Measurements from ENCODE around the gene ANKRD60.
A peak's percentile ranks its signal among the peaks of the same experiment; 100 is the strongest.

The ANKRD60 gene

DNA sequence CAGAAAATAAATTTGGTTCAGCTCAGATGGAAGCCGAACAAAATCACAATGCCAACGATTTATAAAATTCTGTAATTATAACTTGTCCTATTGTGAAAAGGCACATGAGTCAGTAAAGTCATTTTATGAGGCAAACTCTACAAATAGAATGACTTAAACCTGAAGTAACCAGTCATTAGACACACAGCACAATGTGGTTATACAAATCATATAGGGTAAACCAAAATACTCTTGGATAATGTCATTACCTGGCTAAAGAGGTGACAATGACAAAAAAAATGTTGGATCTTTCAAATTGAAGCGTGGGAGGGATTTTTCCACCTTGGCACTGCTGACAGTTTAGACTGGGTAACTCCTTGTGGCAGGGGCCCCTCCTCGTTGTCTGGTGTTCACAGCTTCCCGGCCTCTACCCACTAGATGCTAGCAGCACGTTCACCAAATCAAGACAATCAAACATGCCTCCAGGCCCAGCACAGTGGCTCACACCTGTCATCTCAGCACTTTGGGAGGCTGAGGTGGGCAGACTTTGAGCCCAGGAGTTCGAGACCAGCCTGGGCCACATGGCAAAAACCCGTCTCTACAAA, 5.0 kb downstream of the ANKRD60 start:
- no peak for DNase-seq (ENCODE audit: low read depth in 2 of 2)

- DNase-seq (ENCODE audit: low read depth in 2 of 2): no peak
Observed at GRCh38 chr20:58222446-58222845, 6.0 kb downstream of the ANKRD60 start.

DNA sequence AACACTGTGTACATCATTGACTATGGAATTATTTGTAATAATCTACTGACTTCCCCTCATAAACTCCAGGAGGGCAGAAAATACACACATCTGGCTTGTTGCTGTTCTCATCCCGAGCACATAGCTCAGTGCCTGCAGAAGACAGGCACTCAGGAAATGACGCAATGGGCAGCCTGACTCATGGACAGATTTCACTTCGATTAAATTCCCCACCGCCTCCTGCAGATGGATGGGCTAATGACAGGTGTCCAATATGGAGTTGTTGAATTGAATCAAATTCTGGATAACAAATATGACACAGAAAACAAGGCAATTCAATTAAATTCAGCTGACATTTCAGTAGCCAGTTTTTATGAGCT, 9.1 kb downstream of the ANKRD60 start:
- no peak for DNase-seq (ENCODE audit: low read depth in 2 of 2)

DNA sequence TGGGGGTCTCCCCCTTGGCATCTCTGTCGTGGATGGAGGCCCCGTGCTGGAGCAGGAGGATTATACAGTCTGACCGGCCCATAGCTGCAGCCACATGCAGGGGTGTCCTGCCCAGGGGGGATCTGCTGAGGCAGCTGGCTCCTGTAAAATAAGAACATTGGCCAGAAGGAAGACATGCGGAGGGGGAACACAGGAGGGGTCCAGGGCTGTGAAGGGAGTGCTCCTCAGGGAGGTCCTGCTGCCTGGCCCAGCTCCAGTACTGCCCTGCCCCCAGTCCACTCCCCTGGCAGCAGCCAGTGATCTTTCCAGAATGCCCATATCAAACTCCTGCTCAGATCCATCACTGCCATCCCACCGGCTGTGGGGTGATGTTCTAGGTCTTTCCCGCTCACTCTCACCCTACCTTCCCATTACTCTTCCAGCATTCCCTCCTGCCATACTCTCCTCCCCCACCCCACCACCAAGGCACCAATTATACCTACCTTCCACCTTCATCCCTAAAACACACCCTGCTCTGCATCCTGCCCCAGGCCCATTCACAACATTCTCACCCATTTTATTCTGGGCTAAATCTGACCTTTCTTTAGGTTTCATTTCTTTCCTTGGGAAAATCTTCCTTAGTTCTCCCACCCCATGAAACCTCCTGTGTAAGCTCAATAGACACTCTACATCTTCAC, 9.7 kb downstream of the ANKRD60 start:
- no peak for DNase-seq (ENCODE audit: low read depth in 2 of 2)

- no peak for DNase-seq (ENCODE audit: low read depth in 2 of 2)
Observed at GRCh38 chr20:58216334-58216733, 12.1 kb downstream of the ANKRD60 start.

- DNase-seq (ENCODE audit: low read depth in 2 of 2): no peak
Observed at GRCh38 chr20:58215116-58215515, 13.3 kb downstream of the ANKRD60 start.

DNA sequence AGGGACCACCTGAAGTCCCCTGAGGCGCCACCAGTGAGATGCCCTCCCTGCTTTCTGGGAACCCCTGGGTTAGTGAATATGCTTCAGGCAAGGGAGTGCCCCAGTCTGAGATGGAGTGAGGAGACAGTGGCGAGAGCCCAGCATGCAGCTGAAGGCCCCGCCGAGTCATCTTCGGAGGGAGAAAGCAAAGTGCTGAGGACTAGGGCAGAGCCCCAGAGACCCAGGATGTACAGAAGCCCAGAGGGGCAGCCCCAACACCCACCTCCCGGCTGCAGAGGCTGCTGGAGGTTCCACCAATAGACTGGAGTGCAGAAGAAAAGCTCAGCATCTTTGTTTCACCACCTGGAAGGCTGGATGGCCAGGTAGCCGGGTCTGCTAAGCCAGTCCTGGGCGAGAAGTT, 14.1 kb downstream of the ANKRD60 start:
- DNase-seq (ENCODE audit: low read depth in 2 of 2): no peak

GRCh38 chr20:58213716-58214115, 14.7 kb downstream of the ANKRD60 start:
- no peak for DNase-seq (ENCODE audit: low read depth in 2 of 2)

DNA sequence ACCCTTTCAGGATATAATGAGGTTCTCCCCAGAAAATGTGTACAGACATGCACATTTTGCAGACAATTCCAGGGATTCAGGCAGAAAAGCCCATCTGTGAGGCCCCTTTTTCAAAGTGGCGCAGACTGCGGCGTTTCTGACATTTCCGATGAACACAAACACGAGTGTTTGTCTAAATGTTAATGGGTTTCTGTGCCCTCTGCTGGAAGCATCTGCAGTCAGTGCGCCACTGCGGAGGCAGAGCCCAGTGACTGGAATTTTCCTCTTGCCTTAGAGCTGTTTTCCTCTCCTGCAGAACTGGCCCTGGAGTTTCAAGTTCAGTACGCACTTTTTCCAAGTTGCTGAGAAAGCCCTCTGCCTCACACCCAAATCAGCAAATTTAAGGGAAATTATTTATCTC, 15.3 kb downstream of the ANKRD60 start:
- DNase-seq (ENCODE audit: low read depth in 2 of 2): no peak

- no peak for DNase-seq (ENCODE audit: low read depth in 2 of 2)
Observed at GRCh38 chr20:58212636-58213035, 15.8 kb downstream of the ANKRD60 start.

- DNase-seq (ENCODE audit: low read depth in 2 of 2): no peak
Observed at GRCh38 chr20:58210398-58210747, 18.1 kb downstream of the ANKRD60 start.

DNA sequence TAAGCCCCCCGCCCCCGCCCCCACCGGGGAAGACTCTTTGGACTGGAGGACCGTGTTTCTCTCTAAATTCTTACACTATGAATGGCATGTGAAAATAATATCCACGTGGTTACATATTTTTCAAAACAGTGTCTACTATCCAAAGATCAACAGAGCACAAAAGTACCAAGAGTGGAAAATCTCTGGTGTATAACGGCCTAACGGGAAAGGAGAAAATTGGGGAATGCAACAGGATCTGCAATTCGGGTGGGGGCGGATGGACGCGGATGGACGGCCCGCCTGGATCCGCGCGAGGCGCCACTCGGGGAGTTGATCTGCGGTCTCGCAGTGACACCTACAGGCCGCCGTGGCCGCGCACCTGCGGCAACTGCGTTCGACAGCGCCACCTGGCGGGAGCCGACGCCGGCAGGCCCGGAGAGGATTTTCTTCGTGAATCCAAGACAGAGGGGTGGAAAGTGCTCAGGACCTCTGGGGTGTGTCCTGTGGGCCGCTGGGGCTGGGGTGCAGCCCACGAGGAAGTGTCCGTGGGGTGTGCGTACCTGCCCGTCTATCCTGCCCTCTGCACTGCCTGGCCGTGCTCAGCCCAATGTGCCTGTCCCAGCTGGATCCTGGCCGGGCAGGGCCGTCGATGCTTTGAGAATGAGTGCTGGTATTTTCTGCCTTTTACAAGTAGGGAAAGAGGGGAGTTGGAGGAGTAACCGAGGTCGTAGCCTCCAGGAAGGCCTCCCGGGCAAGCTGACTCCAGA, 18.6 kb downstream of the ANKRD60 start:
- peak; percentile 85 for DNase-seq (ENCODE audit: low read depth in 2 of 2)

DNA sequence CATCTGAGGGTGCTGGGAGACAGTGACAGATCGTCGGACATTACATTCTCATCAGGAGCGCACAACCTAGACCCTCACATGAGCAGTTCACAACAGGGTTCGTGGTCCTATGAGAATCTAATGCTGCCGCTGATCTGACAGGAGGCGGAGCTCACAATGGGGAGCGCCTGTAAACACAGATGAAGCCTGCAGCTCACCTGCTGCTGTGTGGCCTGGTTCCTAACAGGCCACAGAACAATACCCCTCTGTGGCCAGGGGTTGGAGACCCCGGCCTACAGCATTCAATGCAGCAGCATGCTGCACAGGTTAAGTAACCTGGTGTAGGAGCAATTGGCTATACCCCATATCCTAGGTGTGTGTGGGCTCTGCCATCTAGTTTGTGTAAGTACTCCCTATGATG, 19.5 kb downstream of the ANKRD60 start:
- no peak for DNase-seq (ENCODE audit: low read depth in 2 of 2)

- DNase-seq (ENCODE audit: low read depth in 2 of 2): no peak
Observed at GRCh38 chr20:58205850-58206249, 22.6 kb downstream of the ANKRD60 start.

GRCh38 chr20:58202044-58202443, 26.4 kb downstream of the ANKRD60 start:
- DNase-seq (ENCODE audit: low read depth in 2 of 2): no peak

- DNase-seq (ENCODE audit: low read depth in 2 of 2): no peak
Observed at GRCh38 chr20:58201616-58202015, 26.8 kb downstream of the ANKRD60 start.

- DNase-seq (ENCODE audit: low read depth in 2 of 2): no peak
Observed at GRCh38 chr20:58199469-58199868, 29.0 kb downstream of the ANKRD60 start.

- DNase-seq (ENCODE audit: low read depth in 2 of 2): no peak
Observed at GRCh38 chr20:58198901-58199355, 29.5 kb downstream of the ANKRD60 start.

DNA sequence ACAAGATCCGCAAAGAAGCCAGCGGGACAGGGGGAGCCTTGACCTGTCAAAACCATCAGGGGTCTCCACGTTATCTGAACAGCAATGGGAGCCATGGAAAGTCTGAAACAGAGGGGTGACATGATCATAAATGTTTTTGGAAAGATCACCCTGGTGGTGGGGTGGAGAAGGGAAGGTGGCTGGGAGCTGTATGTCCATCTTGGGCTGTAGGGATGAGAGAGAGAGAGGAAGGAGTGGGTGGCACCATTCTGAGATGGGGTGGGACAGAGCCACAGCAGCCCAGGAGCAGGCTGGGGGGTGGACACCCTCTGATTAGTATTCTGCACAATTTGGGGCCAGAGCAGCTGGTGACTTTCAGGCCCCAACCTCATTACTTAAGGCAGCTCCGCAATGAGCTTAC, 30.1 kb downstream of the ANKRD60 start:
- no peak for DNase-seq (ENCODE audit: low read depth in 2 of 2)

DNA sequence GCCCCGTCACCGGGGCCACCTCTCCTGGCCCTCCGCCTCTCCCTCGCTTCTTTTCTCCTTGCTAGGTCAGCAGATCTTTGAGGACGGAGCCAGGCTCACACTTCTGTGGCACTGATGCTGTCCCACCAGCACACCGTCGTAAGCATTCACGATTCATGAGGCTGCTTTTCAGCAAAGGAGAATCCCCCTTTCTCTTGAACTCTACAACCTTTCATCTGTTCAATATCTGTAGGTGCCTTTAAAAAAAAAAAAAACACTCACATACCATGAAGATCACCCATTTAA, 31.3 kb downstream of the ANKRD60 start:
- no peak for DNase-seq (ENCODE audit: low read depth in 2 of 2)

DNA sequence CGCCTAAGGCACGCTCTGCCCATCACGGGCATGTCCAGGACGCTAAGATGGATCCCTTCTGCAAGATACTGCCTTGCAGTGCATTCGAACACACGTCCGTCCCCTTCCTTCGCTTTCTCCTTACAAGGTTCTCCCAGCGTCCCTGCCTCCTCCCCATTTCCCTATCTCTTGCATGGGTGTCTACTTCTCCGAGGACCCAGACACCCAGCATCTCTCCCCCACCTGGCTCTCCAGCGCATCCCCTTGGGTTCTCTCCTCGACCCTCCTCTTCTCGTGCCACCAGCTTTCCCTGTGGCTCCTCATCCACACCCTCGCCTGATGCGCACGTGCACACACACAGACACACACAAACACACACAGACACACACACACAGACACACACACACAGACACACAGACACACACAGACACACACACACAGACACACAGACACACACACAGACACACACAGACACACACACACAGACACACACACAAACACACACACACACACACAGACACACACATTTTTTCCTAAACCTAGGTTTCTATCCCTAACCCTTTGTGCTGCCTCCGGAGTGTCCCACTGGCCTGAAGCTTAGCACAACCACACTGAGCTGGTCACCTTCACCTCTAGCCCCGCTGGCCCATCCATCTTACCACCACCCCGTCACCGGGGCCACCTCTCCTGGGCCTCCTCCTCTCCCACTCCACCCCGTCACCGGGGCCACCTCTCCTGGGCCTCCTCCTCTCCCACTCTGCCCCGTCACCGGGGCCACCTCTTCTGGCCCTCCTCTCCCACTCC, 31.9 kb downstream of the ANKRD60 start:
- no peak for DNase-seq (ENCODE audit: low read depth in 2 of 2)

DNA sequence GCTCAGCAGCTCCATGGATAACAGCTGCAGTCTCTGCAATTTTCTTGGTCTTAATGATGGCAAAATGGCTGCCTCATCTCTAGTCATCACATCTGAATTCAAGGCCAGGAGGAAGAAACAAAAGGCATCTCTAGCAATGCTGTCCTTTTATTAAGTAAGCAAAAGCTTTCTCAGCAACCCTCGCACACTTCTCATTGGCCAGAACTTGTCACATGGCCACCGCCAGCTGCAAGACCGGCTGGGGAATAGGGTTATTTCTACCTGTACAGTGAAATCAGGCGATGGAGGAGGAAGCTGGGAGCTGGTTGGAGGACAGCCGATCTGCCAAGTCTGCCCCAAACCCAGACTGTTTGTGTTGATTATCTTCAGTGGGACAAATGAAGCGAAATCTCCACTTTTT, 33.4 kb downstream of the ANKRD60 start:
- DNase-seq (ENCODE audit: low read depth in 2 of 2): no peak

Measured in activated CD4-positive, alpha-beta T cell treated with anti-CD3 and anti-CD28 coated beads for 24 hours (primary cell).